Measurements from ENCODE around the gene LRBA. TPM values are rescaled to one million over a fixed set of nuclear protein-coding genes. Genes with fewer than 3 reads are reported as not detected.

The LRBA gene
- total and polyA plus RNA-seq, 4 experiments from 2014 or later: 17.1 to 64.5 (median 45.4) TPM

- H3K9me3 ChIP-seq (ENCODE audit: control insufficient read depth in 1 of 2, low read length in 2 of 2): no peaks in the 10 kb centered on the region
- DNase-seq: no peak
- no peak overlapping the region for H3K4me3 ChIP-seq (ENCODE audit: low read length in 2 of 2)
- H3K27me3 Mint-ChIP-seq: no peaks in the 10 kb centered on the region
- no peak overlapping the region for H3K27ac Mint-ChIP-seq
- ChIA-PET POLR2A (ENCODE audit: partially characterized antibody) (no interaction called here), CTCF (ENCODE audit: partially characterized antibody) (no interaction called here)
- H3K4me1 Mint-ChIP-seq: peaks cover 0 to 6% (median under 1%) of the 10 kb centered on the region in 4 donors
- peaks cover 49 to 51% of the 10 kb centered on the region in 2 donors for H3K36me3 Mint-ChIP-seq
- H3K4me3 Mint-ChIP-seq: no peak overlapping the region
- H3K27ac ChIP-seq (ENCODE audit: low read depth, low read length): no peak overlapping the region
- H3K9me3 Mint-ChIP-seq: peaks cover 0 to 3% (median 0%) of the 10 kb centered on the region in 8 donors
- peaks cover 13% of the 10 kb centered on the region for H3K36me3 ChIP-seq (ENCODE audit: insufficient read depth, low read length)
- no peaks in the 10 kb centered on the region for H3K4me1 ChIP-seq (ENCODE audit: insufficient read depth, low read length)
- intact Hi-C loops (cut with micrococcal nuclease): no loop called here
- H3K27me3 ChIP-seq (ENCODE audit: insufficient read depth, low read length): no peaks in the 10 kb centered on the region
Measured at GRCh38 chr4:150286656-150287055, 728.4 kb downstream of the LRBA start.

GRCh38 chr4:150283689-150284088, 731.4 kb downstream of the LRBA start:
- Histone ChIP-seq H3K9me3 (ENCODE audit: control insufficient read depth in 1 of 2, low read length in 2 of 2) (no peaks in the 10 kb centered on the region), H3K36me3 (ENCODE audit: insufficient read depth, low read length) (peaks cover 20% of the 10 kb centered on the region), H3K27ac (ENCODE audit: low read depth, low read length) (no peak overlapping the region), H3K27me3 (ENCODE audit: insufficient read depth, low read length) (no peaks in the 10 kb centered on the region), H3K4me1 (ENCODE audit: insufficient read depth, low read length) (no peaks in the 10 kb centered on the region), H3K4me3 (ENCODE audit: low read length in 2 of 2) (no peak overlapping the region)
- Mint-ChIP-seq H3K27me3 (no peaks in the 10 kb centered on the region), H3K9me3 (peaks cover 0 to 3% (median 0%) of the 10 kb centered on the region in 8 donors), H3K27ac (peak overlapping the region in 1 of 7 donors; percentile 7), H3K36me3 (peaks cover 75% of the 10 kb centered on the region in 2 donors), H3K4me3 (no peak overlapping the region), H3K4me1 (peaks cover 0 to 1% (median under 1%) of the 10 kb centered on the region in 4 donors)
- ChIA-PET POLR2A (ENCODE audit: partially characterized antibody) (no interaction called here), CTCF (ENCODE audit: partially characterized antibody) (interaction anchor here (1.1 kb wide), 1 partner anchor 583 kb away, joined by 3 read pairs; no protein-coding TSS in a partner anchor)
- no peak for DNase-seq
- intact Hi-C loops (cut with micrococcal nuclease): no loop called here

GRCh38 chr4:150280975-150281374, 734.1 kb downstream of the LRBA start:
- H3K27me3 ChIP-seq (ENCODE audit: insufficient read depth, low read length): no peaks in the 10 kb centered on the region
- H3K27ac Mint-ChIP-seq: peak overlapping the region in 1 of 7 donors; percentile 75
- ChIA-PET POLR2A (ENCODE audit: partially characterized antibody) (no interaction called here), CTCF (ENCODE audit: partially characterized antibody) (no interaction called here)
- H3K36me3 ChIP-seq (ENCODE audit: insufficient read depth, low read length): peaks cover 22% of the 10 kb centered on the region
- DNase-seq: no peak
- H3K9me3 Mint-ChIP-seq: peaks cover 0 to 14% (median 7%) of the 10 kb centered on the region in 8 donors
- no peaks in the 10 kb centered on the region for H3K9me3 ChIP-seq (ENCODE audit: control insufficient read depth in 1 of 2, low read length in 2 of 2)
- H3K36me3 Mint-ChIP-seq: peaks cover 85 to 89% of the 10 kb centered on the region in 2 donors
- H3K4me3 ChIP-seq (ENCODE audit: low read length in 2 of 2): no peak overlapping the region
- no peaks in the 10 kb centered on the region for H3K4me1 Mint-ChIP-seq
- no peaks in the 10 kb centered on the region for H3K27me3 Mint-ChIP-seq
- no peak overlapping the region for H3K27ac ChIP-seq (ENCODE audit: low read depth, low read length)
- intact Hi-C loops (cut with micrococcal nuclease): no loop called here
- no peak overlapping the region for H3K4me3 Mint-ChIP-seq
- H3K4me1 ChIP-seq (ENCODE audit: insufficient read depth, low read length): no peaks in the 10 kb centered on the region

GRCh38 chr4:150280081-150280895, 734.8 kb downstream of the LRBA start:
- Histone ChIP-seq H3K27ac (ENCODE audit: low read depth, low read length) (no peak overlapping the region), H3K4me3 (ENCODE audit: low read length in 2 of 2) (no peak overlapping the region), H3K36me3 (ENCODE audit: insufficient read depth, low read length) (peaks cover 22% of the 10 kb centered on the region), H3K4me1 (ENCODE audit: insufficient read depth, low read length) (no peaks in the 10 kb centered on the region), H3K9me3 (ENCODE audit: control insufficient read depth in 1 of 2, low read length in 2 of 2) (no peaks in the 10 kb centered on the region), H3K27me3 (ENCODE audit: insufficient read depth, low read length) (no peaks in the 10 kb centered on the region)
- no peaks in the 10 kb centered on the region for H3K4me1 Mint-ChIP-seq
- no peaks in the 10 kb centered on the region for H3K27me3 Mint-ChIP-seq
- intact Hi-C loops (cut with micrococcal nuclease): no loop called here
- peaks cover 85 to 89% of the 10 kb centered on the region in 2 donors for H3K36me3 Mint-ChIP-seq
- CTCF ChIA-PET (ENCODE audit: partially characterized antibody): no interaction called here
- POLR2A ChIA-PET (ENCODE audit: partially characterized antibody): no interaction called here
- H3K4me3 Mint-ChIP-seq: no peak overlapping the region
- H3K27ac Mint-ChIP-seq: no peak overlapping the region
- DNase-seq: no peak
- peaks cover 0 to 14% (median 7%) of the 10 kb centered on the region in 8 donors for H3K9me3 Mint-ChIP-seq

GRCh38 chr4:150278206-150278605, 736.9 kb downstream of the LRBA start:
- Mint-ChIP-seq H3K27me3 (no peaks in the 10 kb centered on the region), H3K4me3 (no peak overlapping the region), H3K27ac (no peak overlapping the region), H3K4me1 (peaks cover 0 to 7% (median 3%) of the 10 kb centered on the region in 4 donors), H3K9me3 (peaks cover 0 to 14% (median 7%) of the 10 kb centered on the region in 8 donors), H3K36me3 (peaks cover 91 to 96% of the 10 kb centered on the region in 2 donors)
- Histone ChIP-seq H3K9me3 (ENCODE audit: control insufficient read depth in 1 of 2, low read length in 2 of 2) (no peaks in the 10 kb centered on the region), H3K27me3 (ENCODE audit: insufficient read depth, low read length) (no peaks in the 10 kb centered on the region), H3K4me3 (ENCODE audit: low read length in 2 of 2) (no peak overlapping the region), H3K27ac (ENCODE audit: low read depth, low read length) (no peak overlapping the region), H3K4me1 (ENCODE audit: insufficient read depth, low read length) (no peaks in the 10 kb centered on the region), H3K36me3 (ENCODE audit: insufficient read depth, low read length) (peaks cover 22% of the 10 kb centered on the region)
- ChIA-PET CTCF (ENCODE audit: partially characterized antibody) (no interaction called here), POLR2A (ENCODE audit: partially characterized antibody) (no interaction called here)
- no peak for DNase-seq
- intact Hi-C loops (cut with micrococcal nuclease): no loop called here

- peaks cover 20% of the 10 kb centered on the region for H3K36me3 ChIP-seq (ENCODE audit: insufficient read depth, low read length)
- Mint-ChIP-seq H3K36me3 (peaks cover 73 to 75% of the 10 kb centered on the region in 2 donors), H3K4me3 (no peak overlapping the region), H3K27me3 (no peaks in the 10 kb centered on the region), H3K9me3 (peaks cover 0 to 2% (median 0%) of the 10 kb centered on the region in 8 donors), H3K4me1 (peaks cover 0 to 4% (median 1%) of the 10 kb centered on the region in 4 donors), H3K27ac (peak overlapping the region in 2 of 7 donors; percentile 25 to 76)
- no peak for DNase-seq
- no peak overlapping the region for H3K27ac ChIP-seq (ENCODE audit: low read depth, low read length)
- H3K9me3 ChIP-seq (ENCODE audit: control insufficient read depth in 1 of 2, low read length in 2 of 2): no peaks in the 10 kb centered on the region
- no peaks in the 10 kb centered on the region for H3K4me1 ChIP-seq (ENCODE audit: insufficient read depth, low read length)
- intact Hi-C loops (cut with micrococcal nuclease): no loop called here
- ChIA-PET CTCF (ENCODE audit: partially characterized antibody) (no interaction called here), POLR2A (ENCODE audit: partially characterized antibody) (no interaction called here)
- H3K27me3 ChIP-seq (ENCODE audit: insufficient read depth, low read length): no peaks in the 10 kb centered on the region
- no peak overlapping the region for H3K4me3 ChIP-seq (ENCODE audit: low read length in 2 of 2)
Measured at GRCh38 chr4:150268444-150268843, 746.6 kb downstream of the LRBA start.

GRCh38 chr4:150265806-150266205, 749.3 kb downstream of the LRBA start:
- no peaks in the 10 kb centered on the region for H3K27me3 Mint-ChIP-seq
- H3K27ac Mint-ChIP-seq: peak overlapping the region in 1 of 7 donors; percentile 11
- no peaks in the 10 kb centered on the region for H3K9me3 ChIP-seq (ENCODE audit: control insufficient read depth in 1 of 2, low read length in 2 of 2)
- intact Hi-C loops (cut with micrococcal nuclease): no loop called here
- H3K27me3 ChIP-seq (ENCODE audit: insufficient read depth, low read length): no peaks in the 10 kb centered on the region
- peaks cover 63 to 65% of the 10 kb centered on the region in 2 donors for H3K36me3 Mint-ChIP-seq
- no peak overlapping the region for H3K4me3 Mint-ChIP-seq
- DNase-seq: no peak
- no peak overlapping the region for H3K27ac ChIP-seq (ENCODE audit: low read depth, low read length)
- ChIA-PET CTCF (ENCODE audit: partially characterized antibody) (interaction anchor here (1.0 kb wide), 1 partner anchor 601 kb away, joined by 4 read pairs; no protein-coding TSS in a partner anchor), POLR2A (ENCODE audit: partially characterized antibody) (no interaction called here)
- H3K4me1 ChIP-seq (ENCODE audit: insufficient read depth, low read length): no peaks in the 10 kb centered on the region
- no peak overlapping the region for H3K4me3 ChIP-seq (ENCODE audit: low read length in 2 of 2)
- H3K36me3 ChIP-seq (ENCODE audit: insufficient read depth, low read length): peaks cover 20% of the 10 kb centered on the region
- H3K4me1 Mint-ChIP-seq: peaks cover 0 to 4% (median 1%) of the 10 kb centered on the region in 4 donors
- peaks cover 0 to 1% (median 0%) of the 10 kb centered on the region in 8 donors for H3K9me3 Mint-ChIP-seq
